ENCODE results near the gene MAPKAP1.

GRCh38 chr9:125755340-125755739, 48.3 kb upstream of the MAPKAP1 start:
- TF ChIP-seq POLR2A (IDR thresholded peaks at IDR 0.05): no peak
- TF ChIP-seq, protein P1, sequence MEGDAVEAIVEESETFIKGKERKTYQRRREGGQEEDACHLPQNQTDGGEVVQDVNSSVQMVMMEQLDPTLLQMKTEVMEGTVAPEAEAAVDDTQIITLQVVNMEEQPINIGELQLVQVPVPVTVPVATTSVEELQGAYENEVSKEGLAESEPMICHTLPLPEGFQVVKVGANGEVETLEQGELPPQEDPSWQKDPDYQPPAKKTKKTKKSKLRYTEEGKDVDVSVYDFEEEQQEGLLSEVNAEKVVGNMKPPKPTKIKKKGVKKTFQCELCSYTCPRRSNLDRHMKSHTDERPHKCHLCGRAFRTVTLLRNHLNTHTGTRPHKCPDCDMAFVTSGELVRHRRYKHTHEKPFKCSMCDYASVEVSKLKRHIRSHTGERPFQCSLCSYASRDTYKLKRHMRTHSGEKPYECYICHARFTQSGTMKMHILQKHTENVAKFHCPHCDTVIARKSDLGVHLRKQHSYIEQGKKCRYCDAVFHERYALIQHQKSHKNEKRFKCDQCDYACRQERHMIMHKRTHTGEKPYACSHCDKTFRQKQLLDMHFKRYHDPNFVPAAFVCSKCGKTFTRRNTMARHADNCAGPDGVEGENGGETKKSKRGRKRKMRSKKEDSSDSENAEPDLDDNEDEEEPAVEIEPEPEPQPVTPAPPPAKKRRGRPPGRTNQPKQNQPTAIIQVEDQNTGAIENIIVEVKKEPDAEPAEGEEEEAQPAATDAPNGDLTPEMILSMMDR (IDR thresholded peaks at IDR 0.05): no peak

All from vagina (tissue), 2 donors.